ENCODE data around the gene FNDC11. TPM values are rescaled to one million over a fixed set of nuclear protein-coding genes. Genes with fewer than 3 reads are reported as not detected.

FNDC11 gene
- total RNA-seq, 1 experiment from 2014 or later, result 1.8 TPM

- DNase-seq, result no peak
- POLR2A ChIA-PET (ENCODE audit: unreplicated experiment), result no interaction called here
- Histone ChIP-seq H4K20me1 (ENCODE audit: low read length) (no peaks in the 10 kb centered on the region), H3K9ac (ENCODE audit: low read length) (no peak overlapping the region), H3K9me3 (ENCODE audit: low read length) (no peaks in the 10 kb centered on the region), H3K4me1 (ENCODE audit: insufficient read depth, low read length) (no peaks in the 10 kb centered on the region), H3K27ac (ENCODE audit: low read length) (no peak overlapping the region), H3K27me3 (ENCODE audit: low read length) (no peaks in the 10 kb centered on the region), H3K4me2 (ENCODE audit: low read length) (no peak overlapping the region), H3K9me2 (replicated peaks; ENCODE audit: low read length) (no peaks in the 10 kb centered on the region), H2AFZ (ENCODE audit: low read length) (no peak overlapping the region), H3K4me3 (ENCODE audit: low read length) (no peak overlapping the region), H3K79me2 (ENCODE audit: low read length) (no peaks in the 10 kb centered on the region), H3K36me3 (ENCODE audit: low read depth, low read length) (no peaks in the 10 kb centered on the region; the same call in none of the 2 replicates), H3F3A (ENCODE audit: low read length, unreplicated experiment) (no peaks in the 10 kb centered on the region)
- intact Hi-C loops (cut with micrococcal nuclease), result no loop called here
- TF ChIP-seq CTCF (conservative IDR thresholded peaks at IDR 0.05; ENCODE audit: low read depth, low read length) (no peak), EZH2phosphoT487 (IDR thresholded peaks at IDR 0.05; ENCODE audit: borderline replicate concordance, low read length) (no peak), EZH2 (IDR thresholded peaks at IDR 0.05; ENCODE audit: low read length, unreplicated experiment) (no peak)
- BruUV-seq (replicated peaks), result no TSS peak
- CTCF ChIA-PET, result no interaction called here
- ATAC-seq, result no peak
These were observed 34.0 kb downstream of the FNDC11 start for GRCh38 chr20:63587776-63588591.

- Histone ChIP-seq H3F3A (ENCODE audit: low read length, unreplicated experiment) (no peaks in the 10 kb centered on the region), H4K20me1 (ENCODE audit: low read length) (no peaks in the 10 kb centered on the region), H3K27ac (ENCODE audit: low read length) (no peak overlapping the region), H3K4me2 (ENCODE audit: low read length) (no peak overlapping the region), H3K9me3 (ENCODE audit: low read length) (no peaks in the 10 kb centered on the region), H3K79me2 (ENCODE audit: low read length) (no peaks in the 10 kb centered on the region), H3K27me3 (ENCODE audit: low read length) (no peaks in the 10 kb centered on the region), H3K36me3 (ENCODE audit: low read depth, low read length) (no peaks in the 10 kb centered on the region; the same call in none of the 2 replicates), H3K4me1 (ENCODE audit: insufficient read depth, low read length) (no peaks in the 10 kb centered on the region), H3K4me3 (ENCODE audit: low read length) (no peak overlapping the region), H3K9ac (ENCODE audit: low read length) (no peak overlapping the region), H2AFZ (ENCODE audit: low read length) (no peak overlapping the region), H3K9me2 (replicated peaks; ENCODE audit: low read length) (no peaks in the 10 kb centered on the region)
- ATAC-seq (no peak), DNase-seq (no peak)
- BruUV-seq (replicated peaks), result no TSS peak
- ChIA-PET CTCF (no interaction called here), POLR2A (ENCODE audit: unreplicated experiment) (no interaction called here)
- intact Hi-C loops (cut with micrococcal nuclease), result no loop called here
- no peak for TF ChIP-seq EZH2 (IDR thresholded peaks at IDR 0.05; ENCODE audit: low read length, unreplicated experiment)
- no peak for TF ChIP-seq CTCF (conservative IDR thresholded peaks at IDR 0.05; ENCODE audit: low read depth, low read length)
These were observed 34.7 kb downstream of the FNDC11 start for GRCh38 chr20:63588641-63589041.
